Left lung (tissue), 10 donors: Measurements from ENCODE around the gene KDM4C. TPM values are rescaled to one million over a fixed set of nuclear protein-coding genes. Genes with fewer than 3 reads are reported as not detected.
"Not testable (repeated sequence)": the region's sequence is repeated elsewhere in the genome, so short reads cannot be mapped to it uniquely, and the experiment has no call there.

Experiments used
- ATAC-seq: fragments of 200-7000 bp; cut with Tn5 transposase; one replicate; pipeline ENCODE4 v1.9.1; 2020; ENCODE audit warnings: moderate library complexity
- DNase-seq, 4 donors: peaks; one replicate each; pipeline ENCODE4 v3.0.0-alpha.2; 2013 to 2020
- H3K27ac ChIP-seq, 2 donors: fragments of 200-600 bp; sonication (generic) in 1 of 2; one replicate each; pipeline versions ENCODE4 v1.5.0 to v1.8.0; 2020 to 2021
- H3K27me3 ChIP-seq, 2 donors: fragments of 200-600 bp; sonication (generic) in 1 of 2; one replicate each; pipeline versions ENCODE4 v1.5.0 to v1.8.0; 2020 to 2021
- H3K36me3 ChIP-seq, 2 donors: fragments of 200-600 bp; sonication (generic) in 1 of 2; one replicate each; pipeline versions ENCODE4 v1.5.0 to v1.8.0; 2020 to 2021
- H3K4me1 ChIP-seq, 2 donors: fragments of 200-600 bp; one replicate each; pipeline ENCODE4 v1.8.0; 2021
- H3K4me3 ChIP-seq, 2 donors: fragments of 200-600 bp; sonication (generic) in 1 of 2; one replicate each; pipeline versions ENCODE4 v1.5.0 to v1.8.0; 2020 to 2021; ENCODE audit warnings: mild to moderate bottlenecking in 1 of 2
- H3K9me3 ChIP-seq, 2 donors: fragments of 200-600 bp; sonication (generic) in 1 of 2; one replicate each; pipeline versions ENCODE4 v1.5.0 to v1.8.0; 2020 to 2021
- CTCF ChIP-seq, 2 donors: fragments of 200-600 bp; sonication (generic) in 1 of 2; IDR thresholded peaks; one replicate each; pipeline versions ENCODE4 v1.5.0 to v1.8.0; 2021; ENCODE audit warnings: antibody characterized with exemption in 2 of 2
- intact Hi-C, 2 donors: fragments of 100-400 bp; cut with DNase I; formaldehyde crosslinking; loops; one replicate each; pipeline versions ENCODE4 v1.11.2 to v1.14.2; 2022
- polyA plus RNA-seq, 6 donors: library from polyadenylated mRNA; unstranded; fragments of 120-200 nt; gene quantifications; one replicate each; pipeline ENCODE4 v1.2.1, GENCODE V29; 2013; ENCODE audit not compliant: insufficient read length in 6 of 6
- total RNA-seq, 2 donors: library from RNA; stranded (reverse); fragmentation: NEBNext Ultra II Directional; extraction: Animal tissue kit (Norgen Biotek cat#: 25700); gene quantifications; one replicate each; pipeline ENCODE4 v1.2.1, GENCODE V29; 2021
- donor health status: DM: no; HTN: yes; CAD: no.
- donor health status: DM: no; HTN: no; CAD: no.

The KDM4C gene
- total and polyA plus RNA-seq, 8 donors: 11.7 to 34.8 (median 15.2) TPM

- intact Hi-C loops: no loop called here
- H3K4me3 ChIP-seq: no peak overlapping the region
- no peak overlapping the region for H3K27ac ChIP-seq
- no peaks in the 10 kb centered on the region for H3K9me3 ChIP-seq
- no peak for TF ChIP-seq CTCF (IDR thresholded peaks at IDR 0.05)
- ATAC-seq (no peak), DNase-seq (no peak)
- H3K4me1 ChIP-seq: peaks cover 0 to 4% of the 10 kb centered on the region in 2 donors
- H3K27me3 ChIP-seq: no peaks in the 10 kb centered on the region
- H3K36me3 ChIP-seq: no peaks in the 10 kb centered on the region
Observed at GRCh38 chr9:6766606-6767005, 8.8 kb downstream of the KDM4C start.

- H3K27me3 ChIP-seq, H3K4me3 ChIP-seq, H3K4me1 ChIP-seq, DNase-seq, intact Hi-C loops, ATAC-seq, H3K27ac ChIP-seq, H3K36me3 ChIP-seq, H3K9me3 ChIP-seq: not testable (repeated sequence)
Observed at GRCh38 chr9:6768587-6768986, 10.8 kb downstream of the KDM4C start.

GRCh38 chr9:6771722-6772121 is 13.9 kb downstream of the KDM4C start:
- H3K4me3 ChIP-seq: no peak overlapping the region
- no peak for DNase-seq
- H3K36me3 ChIP-seq: no peaks in the 10 kb centered on the region
- H3K9me3 ChIP-seq: no peaks in the 10 kb centered on the region
- no peak for ATAC-seq
- intact Hi-C loops: no loop called here
- no peaks in the 10 kb centered on the region for H3K27me3 ChIP-seq
- no peak overlapping the region for H3K27ac ChIP-seq
- no peaks in the 10 kb centered on the region for H3K4me1 ChIP-seq
- TF ChIP-seq CTCF (IDR thresholded peaks at IDR 0.05): no peak

GRCh38 chr9:6777213-6777902 is 19.6 kb downstream of the KDM4C start:
- no peak for TF ChIP-seq CTCF (IDR thresholded peaks at IDR 0.05)
- no peak overlapping the region for H3K4me3 ChIP-seq
- DNase-seq: no peak
- no peaks in the 10 kb centered on the region for H3K9me3 ChIP-seq
- ATAC-seq: no peak
- intact Hi-C loops: no loop called here
- H3K27me3 ChIP-seq: no peaks in the 10 kb centered on the region
- peaks cover 4 to 5% of the 10 kb centered on the region in 2 donors for H3K4me1 ChIP-seq
- H3K27ac ChIP-seq: no peak overlapping the region
- H3K36me3 ChIP-seq: no peaks in the 10 kb centered on the region

GRCh38 chr9:6779417-6780241 is 21.9 kb downstream of the KDM4C start:
- no peak for TF ChIP-seq CTCF (IDR thresholded peaks at IDR 0.05)
- intact Hi-C loops: no loop called here
- H3K27me3 ChIP-seq: no peaks in the 10 kb centered on the region
- no peak overlapping the region for H3K4me3 ChIP-seq
- DNase-seq: no peak
- H3K9me3 ChIP-seq: no peaks in the 10 kb centered on the region
- peaks cover 4 to 18% of the 10 kb centered on the region in 2 donors for H3K4me1 ChIP-seq
- H3K27ac ChIP-seq: no peak overlapping the region
- peak; percentile 56 for ATAC-seq
- H3K36me3 ChIP-seq: no peaks in the 10 kb centered on the region
